Esophagus muscularis mucosa (tissue), 4 donors: Measurements from ENCODE around the gene JAKMIP3.

ENCODE experiments used
- CTCF ChIP-seq, 3 experiments: fragments of 200-600 bp in 2 of 3; fragments of 450-650 bp in 1 of 3; sonication (generic) in 2 of 3; IDR thresholded peaks; one replicate each; pipeline ENCODE4 v1.5.1; 2017 to 2019; ENCODE audit warnings: antibody characterized with exemption in 3 of 3, mild to moderate bottlenecking in 2 of 3, moderate library complexity in 1 of 3
- EP300 ChIP-seq: sonication (generic); formaldehyde crosslinking; IDR thresholded peaks from one replicate; pipeline ENCODE4 v1.6.1; 2017; ENCODE audit warnings: antibody characterized with exemption
- POLR2AphosphoS5 ChIP-seq, 2 donors: sonication (generic); formaldehyde crosslinking; IDR thresholded peaks; one replicate each; pipeline ENCODE4 v1.6.1; 2017; ENCODE audit warnings: antibody characterized with exemption in 2 of 2

- TF ChIP-seq CTCF (IDR thresholded peaks at IDR 0.05) (no peak), POLR2AphosphoS5 (IDR thresholded peaks at IDR 0.05) (no peak), EP300 (no peak)
Measured at GRCh38 chr10:132058111-132058745, 7.5 kb upstream of the JAKMIP3 start.
